Measurements from ENCODE around the gene RHOBTB3.
A peak's percentile ranks its signal among the peaks of the same experiment; 100 is the strongest.

The RHOBTB3 gene

GRCh38 chr5:95801961-95802360, 70.8 kb downstream of the RHOBTB3 start:
- no peak overlapping the region for H3K4me3 ChIP-seq
- no peak overlapping the region for H3K27ac ChIP-seq
- TF ChIP-seq CTCF (IDR thresholded peaks at IDR 0.05) = no peak
- DNase-seq (ENCODE audit: low spot score) = no peak

GRCh38 chr5:95803271-95804148, 72.4 kb downstream of the RHOBTB3 start:
- no peak overlapping the region for H3K27ac ChIP-seq
- no peak for TF ChIP-seq CTCF (IDR thresholded peaks at IDR 0.05)
- DNase-seq (ENCODE audit: low spot score) = no peak
- no peak overlapping the region for H3K4me3 ChIP-seq

- H3K27ac ChIP-seq = no peak overlapping the region
- TF ChIP-seq CTCF (IDR thresholded peaks at IDR 0.05) = no peak
- no peak for DNase-seq (ENCODE audit: low spot score)
- no peak overlapping the region for H3K4me3 ChIP-seq
Observed at GRCh38 chr5:95804736-95805539, 73.8 kb downstream of the RHOBTB3 start.

- no peak for DNase-seq (ENCODE audit: low spot score)
- Histone ChIP-seq H3K4me3 (no peak overlapping the region), H3K27ac (no peak overlapping the region)
- no peak for TF ChIP-seq CTCF (IDR thresholded peaks at IDR 0.05)
Observed at GRCh38 chr5:95806687-95807086, 75.6 kb downstream of the RHOBTB3 start.

- peak overlapping the region; percentile 78 to 83 for H3K27ac ChIP-seq
- no peak for TF ChIP-seq CTCF (IDR thresholded peaks at IDR 0.05)
- H3K4me3 ChIP-seq = peak overlapping the region; percentile 10
- no peak for DNase-seq (ENCODE audit: low spot score)
Observed at GRCh38 chr5:95808013-95808685, 77.0 kb downstream of the RHOBTB3 start.

GRCh38 chr5:95808686-95809413, 77.7 kb downstream of the RHOBTB3 start:
- peak overlapping the region; percentile 10 for H3K4me3 ChIP-seq
- peak overlapping the region; percentile 82 to 83 for H3K27ac ChIP-seq
- TF ChIP-seq CTCF (IDR thresholded peaks at IDR 0.05) = no peak
- DNase-seq (ENCODE audit: low spot score) = peak; percentile 92
